ENCODE data around the gene LRRC3.

DNA sequence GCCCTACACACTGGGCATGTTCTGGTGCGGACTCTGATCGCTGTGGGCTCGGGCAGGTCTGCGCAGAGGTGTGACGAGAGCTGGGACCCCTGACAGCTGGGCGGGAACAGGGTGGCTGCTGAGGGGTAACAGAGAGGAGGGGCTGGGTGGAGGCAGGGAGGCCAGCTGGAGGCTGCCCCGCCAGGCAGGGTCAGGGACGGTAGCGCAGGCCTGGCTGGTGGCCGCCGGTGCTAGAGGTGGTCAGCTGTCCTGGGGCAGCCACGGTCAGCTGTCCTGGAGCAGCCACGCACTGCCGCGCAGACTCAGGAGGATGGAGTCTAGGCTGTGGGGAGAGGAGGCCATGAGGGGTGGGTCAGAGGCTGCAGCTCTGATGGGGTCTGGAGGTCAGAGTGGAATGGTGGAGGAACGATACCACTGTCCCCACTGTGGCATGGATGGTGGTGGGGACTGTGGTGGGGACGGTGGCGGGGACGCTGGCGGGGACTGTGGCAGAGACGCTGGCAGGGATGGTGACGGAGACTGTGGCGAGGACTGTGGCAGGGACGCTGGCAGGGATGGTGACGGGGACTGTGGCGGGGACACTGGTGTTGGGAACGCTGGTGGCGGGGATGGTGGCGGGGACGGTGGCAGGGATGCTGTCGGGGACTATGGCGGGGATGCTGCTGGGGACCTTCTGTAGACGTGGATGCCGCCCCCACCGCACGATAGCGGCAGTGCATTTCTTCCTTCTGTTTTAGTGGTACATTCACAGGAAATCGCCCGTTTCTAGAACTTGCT, 21.3 kb upstream of the LRRC3 start:
- TF ChIP-seq, protein P1, sequence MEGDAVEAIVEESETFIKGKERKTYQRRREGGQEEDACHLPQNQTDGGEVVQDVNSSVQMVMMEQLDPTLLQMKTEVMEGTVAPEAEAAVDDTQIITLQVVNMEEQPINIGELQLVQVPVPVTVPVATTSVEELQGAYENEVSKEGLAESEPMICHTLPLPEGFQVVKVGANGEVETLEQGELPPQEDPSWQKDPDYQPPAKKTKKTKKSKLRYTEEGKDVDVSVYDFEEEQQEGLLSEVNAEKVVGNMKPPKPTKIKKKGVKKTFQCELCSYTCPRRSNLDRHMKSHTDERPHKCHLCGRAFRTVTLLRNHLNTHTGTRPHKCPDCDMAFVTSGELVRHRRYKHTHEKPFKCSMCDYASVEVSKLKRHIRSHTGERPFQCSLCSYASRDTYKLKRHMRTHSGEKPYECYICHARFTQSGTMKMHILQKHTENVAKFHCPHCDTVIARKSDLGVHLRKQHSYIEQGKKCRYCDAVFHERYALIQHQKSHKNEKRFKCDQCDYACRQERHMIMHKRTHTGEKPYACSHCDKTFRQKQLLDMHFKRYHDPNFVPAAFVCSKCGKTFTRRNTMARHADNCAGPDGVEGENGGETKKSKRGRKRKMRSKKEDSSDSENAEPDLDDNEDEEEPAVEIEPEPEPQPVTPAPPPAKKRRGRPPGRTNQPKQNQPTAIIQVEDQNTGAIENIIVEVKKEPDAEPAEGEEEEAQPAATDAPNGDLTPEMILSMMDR (IDR thresholded peaks at IDR 0.05; ENCODE audit: low read depth, low read length), result no peak
- TF ChIP-seq EZH2phosphoT487 (IDR thresholded peaks at IDR 0.05; ENCODE audit: low read depth), result no peak
